HG02588 (cell line): ENCODE measurements around the gene TEX28.

Experiments used
- ATAC-seq: cut with Tn5 transposase; IDR thresholded peaks from one replicate; pipeline ENCODE4 v1.9.1; 2021; ENCODE audit warnings: mild to moderate bottlenecking, moderate library complexity; ENCODE audit not compliant: unreplicated experiment

TEX28 gene, protein sequence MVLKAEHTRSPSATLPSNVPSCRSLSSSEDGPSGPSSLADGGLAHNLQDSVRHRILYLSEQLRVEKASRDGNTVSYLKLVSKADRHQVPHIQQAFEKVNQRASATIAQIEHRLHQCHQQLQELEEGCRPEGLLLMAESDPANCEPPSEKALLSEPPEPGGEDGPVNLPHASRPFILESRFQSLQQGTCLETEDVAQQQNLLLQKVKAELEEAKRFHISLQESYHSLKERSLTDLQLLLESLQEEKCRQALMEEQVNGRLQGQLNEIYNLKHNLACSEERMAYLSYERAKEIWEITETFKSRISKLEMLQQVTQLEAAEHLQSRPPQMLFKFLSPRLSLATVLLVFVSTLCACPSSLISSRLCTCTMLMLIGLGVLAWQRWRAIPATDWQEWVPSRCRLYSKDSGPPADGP

DNA sequence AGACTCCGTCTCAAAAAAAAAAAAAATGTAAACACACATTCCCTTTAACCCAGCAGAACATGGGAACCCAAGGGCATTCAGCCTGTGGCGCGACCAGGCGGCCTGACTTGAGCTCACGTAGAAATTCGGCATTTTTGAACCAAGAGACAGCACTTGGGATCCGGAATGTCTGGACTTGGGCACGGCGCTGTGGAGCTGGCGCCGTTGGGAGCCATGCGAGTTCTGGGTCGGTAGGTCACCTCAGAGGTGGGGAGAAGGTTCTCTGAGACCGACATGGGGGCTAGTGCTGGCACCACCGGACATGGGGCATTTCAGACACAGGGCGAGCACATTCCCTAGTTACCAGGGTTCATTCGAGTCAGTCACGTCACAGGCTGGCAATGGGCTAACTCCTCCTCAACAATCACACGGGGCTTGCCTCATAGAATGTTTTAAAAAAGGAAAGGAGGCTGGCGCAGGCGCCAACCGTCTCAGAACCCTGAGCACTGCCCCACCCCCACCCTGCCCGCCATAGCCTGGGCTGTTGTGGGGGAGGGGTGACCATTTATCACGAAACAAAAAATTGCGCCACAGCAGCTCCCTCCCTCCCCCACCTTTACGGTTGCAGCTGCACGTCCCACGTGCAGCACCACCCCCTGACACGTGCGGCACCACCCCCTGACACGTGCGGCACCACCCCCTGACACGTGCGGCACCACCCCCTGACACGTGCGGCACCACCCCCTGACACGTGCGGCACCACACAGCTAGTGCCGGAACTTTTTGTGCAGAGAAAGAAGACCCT lies at the start of gene TEX28:
TEX28 (minus strand) TSS at position 334 of the 784 bp plus-strand sequence. CDS start 3,007 bp downstream, outside the sequence.
- no peak for ATAC-seq

DNA sequence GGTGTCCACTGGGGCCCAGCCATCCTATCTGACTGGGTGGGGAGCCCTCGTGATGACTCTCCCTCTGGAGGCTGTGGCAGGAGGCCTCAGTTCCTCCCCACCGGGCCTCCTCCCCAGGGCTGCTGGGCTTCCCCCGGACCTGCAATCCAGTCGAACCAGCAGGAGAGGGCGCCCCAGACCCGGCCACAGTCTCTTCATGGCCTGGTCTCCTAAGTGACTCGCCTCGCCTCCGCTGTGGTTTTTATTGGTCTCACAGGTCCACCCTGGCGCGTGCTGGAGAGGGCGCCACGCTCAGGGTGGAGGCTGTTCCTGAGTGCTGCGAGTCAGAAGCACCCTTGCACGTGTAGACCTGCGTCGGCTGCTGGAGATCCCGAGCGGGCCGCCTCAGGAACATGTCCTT lies 48.7 kb upstream of the TEX28 start:
- peak; percentile 19 for ATAC-seq

DNA sequence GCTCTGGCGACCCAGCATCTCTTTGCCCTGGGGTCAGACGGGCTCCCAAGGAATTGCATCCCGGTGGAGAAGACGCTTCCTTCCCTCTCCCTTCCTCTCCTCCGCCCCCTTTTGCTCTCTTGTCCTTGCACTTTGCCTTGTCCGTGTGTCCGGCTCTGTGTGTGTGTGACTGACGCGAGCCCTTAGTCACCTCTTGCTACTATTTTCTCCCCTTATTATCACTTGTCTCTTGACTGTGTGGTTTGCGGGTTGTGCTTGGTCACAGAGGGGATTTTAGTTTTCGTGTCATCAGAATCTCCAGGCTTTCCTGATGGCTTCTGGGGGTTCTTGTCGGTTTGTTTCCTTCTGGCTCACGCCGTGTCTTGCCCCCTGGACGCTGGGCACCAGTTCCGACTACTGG lies 48.1 kb upstream of the TEX28 start:
- ATAC-seq, result peak; percentile 10

DNA sequence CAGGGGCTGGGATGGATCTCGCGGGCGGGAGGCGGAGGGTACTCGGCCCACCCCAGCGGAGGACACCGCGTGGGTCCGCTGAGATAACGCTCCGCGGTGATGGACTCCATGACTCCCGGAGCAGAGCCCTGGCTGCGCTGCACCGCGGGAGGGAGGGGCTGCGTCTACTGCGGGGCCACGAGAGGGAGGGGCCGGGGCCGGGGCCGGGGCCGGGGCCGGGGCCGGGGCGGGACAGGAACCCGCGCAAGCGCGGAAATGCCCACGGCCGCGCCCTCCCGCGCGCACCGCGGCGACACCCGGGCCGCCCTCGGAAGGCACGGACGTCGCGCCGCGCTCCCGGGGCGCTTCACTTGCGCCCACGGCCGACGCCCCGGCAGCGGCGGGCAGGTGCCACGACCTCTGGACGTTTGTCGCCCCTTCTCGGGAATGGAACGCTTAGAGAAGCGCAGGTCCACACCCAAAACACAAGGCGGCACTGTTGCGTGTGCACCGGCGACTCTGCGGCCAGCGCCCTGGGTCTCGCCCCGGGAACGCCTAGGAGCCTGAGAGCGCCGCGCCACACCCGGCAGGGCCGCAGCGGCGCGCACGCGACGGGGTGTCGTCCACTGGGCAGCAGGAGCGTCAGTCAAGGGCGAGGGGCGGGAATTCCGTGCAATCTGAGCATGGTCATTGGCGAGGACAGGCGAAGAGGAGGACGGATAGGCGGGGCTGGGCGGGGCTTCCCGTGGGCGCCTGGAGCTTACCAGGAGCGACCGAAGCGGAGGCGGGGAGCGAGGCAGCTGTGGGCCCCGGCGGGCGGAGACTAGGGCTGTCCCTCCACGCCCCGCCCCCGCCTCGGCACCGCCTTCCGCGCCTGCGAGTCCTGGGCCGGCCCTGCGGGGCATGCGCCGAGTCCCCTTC lies 46.7 kb upstream of the TEX28 start:
- peak; percentile 66 for ATAC-seq

DNA sequence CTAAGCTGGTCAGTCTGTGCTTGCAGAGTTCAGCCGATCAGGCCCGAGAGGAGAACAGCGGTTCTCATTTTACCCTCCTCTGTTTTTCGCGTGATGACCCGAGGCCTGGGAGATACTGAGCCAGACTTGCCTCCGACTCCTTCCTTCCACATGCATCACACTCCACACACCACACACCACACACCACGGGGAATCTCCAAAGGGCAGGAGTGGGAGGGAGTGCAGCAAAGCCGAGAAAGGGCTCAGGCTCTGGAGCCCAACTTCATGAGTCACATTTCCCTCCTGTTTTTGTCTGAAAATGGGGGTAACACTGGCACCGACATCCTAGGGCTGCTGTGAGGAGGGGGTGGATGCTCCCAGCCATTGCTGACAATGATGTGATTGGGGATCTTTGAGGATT lies 39.6 kb upstream of the TEX28 start:
- ATAC-seq, result no peak

DNA sequence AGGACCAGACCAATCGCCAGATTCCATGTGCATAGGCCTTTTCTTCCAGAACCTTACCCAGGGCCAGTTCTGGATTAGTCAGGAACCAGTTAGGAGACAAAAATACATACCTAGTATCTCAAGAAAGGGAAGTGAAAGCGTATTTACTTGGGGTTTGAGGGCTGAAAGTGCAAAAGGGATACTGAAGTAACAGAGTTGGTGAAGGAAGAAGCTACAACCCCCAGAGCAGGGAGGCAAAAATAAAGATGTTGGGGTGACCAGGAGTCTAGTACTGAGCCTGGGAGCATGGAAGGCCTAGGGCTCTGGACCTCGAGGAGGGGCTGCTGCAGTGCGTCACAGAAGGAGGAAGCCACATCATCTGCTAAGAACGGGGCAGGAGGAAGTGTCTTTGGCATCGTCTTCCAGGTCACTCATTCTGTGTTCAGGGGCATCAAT lies 38.9 kb upstream of the TEX28 start:
- ATAC-seq, result peak; percentile 64

DNA sequence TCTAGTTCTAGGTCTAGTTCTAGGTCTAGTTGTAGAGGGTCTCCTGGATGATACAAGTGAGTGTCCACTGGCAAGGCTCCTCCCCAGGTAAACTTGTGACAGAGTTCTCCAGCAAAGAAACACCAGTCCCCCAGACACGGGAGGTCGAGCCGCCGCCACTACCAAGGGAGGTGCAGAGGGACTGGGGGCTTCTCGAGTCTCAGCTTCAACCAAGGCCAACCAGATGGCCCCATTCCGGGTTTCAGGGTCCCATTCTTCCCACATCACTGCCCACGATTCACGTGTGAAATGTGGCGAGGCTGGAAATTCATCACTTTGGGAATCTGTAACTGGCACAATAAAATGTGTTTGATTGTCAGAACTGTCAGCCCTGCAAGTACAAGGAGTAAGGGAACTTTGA lies 38.2 kb upstream of the TEX28 start:
- no peak for ATAC-seq

DNA sequence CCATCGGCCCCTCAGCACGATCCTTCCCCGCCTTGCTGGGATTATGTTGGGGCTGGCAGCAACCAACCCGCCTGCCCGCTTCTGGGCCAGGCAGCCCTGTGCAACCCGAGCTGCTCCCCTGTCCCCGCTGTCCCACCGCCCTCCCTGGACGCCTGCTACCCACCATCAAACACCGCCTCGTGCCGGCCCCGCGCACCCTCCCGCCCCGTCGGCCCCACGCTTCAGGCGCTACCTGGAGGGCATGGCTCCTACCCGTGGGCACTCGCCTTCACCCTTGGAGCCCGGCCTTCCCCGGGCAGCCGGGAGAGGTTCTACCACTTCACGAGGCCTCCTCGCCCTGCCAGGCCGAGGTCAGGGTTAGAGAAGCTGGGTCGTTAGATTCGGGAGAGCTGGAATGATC lies 37.6 kb upstream of the TEX28 start:
- no peak for ATAC-seq

DNA sequence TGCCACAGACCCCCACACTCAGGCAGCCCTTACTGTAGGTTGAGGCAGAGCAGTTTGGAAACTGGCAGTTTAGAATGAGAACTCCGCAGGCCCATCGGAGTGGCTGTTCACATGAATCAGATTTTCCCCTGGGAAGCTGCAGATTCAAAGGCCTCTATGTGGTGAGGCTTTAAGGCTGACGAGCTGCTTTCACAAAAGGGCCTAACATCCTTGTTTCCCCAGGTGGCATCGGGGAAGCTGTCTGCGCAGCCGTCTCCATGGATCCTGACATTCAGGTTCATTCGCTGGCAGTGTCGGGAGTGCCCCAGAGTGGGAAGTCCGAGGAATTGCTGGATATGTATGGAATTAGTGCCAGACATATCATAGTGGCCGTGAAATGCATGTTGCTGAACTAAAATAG lies 34.4 kb upstream of the TEX28 start:
- no peak for ATAC-seq

DNA sequence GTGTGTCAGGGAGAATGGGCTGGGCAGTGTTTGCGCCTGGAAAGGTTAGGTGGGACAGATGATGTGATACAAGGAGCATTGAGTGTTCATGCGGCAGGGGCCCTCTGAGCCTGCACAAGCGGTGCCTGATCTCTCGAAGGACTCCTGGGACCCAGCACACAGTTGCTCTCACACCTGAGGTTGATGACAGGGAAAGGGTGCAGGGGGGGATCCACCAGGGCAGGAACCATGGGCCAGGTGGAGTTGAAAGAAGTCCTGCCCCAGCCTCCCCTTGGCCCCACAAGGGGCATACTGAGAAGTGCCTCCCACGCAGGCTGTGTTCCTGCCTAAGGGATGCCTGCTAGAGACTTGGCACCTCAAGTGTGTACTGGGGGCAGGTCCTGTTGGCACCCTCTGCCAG lies 33.7 kb upstream of the TEX28 start:
- no peak for ATAC-seq

DNA sequence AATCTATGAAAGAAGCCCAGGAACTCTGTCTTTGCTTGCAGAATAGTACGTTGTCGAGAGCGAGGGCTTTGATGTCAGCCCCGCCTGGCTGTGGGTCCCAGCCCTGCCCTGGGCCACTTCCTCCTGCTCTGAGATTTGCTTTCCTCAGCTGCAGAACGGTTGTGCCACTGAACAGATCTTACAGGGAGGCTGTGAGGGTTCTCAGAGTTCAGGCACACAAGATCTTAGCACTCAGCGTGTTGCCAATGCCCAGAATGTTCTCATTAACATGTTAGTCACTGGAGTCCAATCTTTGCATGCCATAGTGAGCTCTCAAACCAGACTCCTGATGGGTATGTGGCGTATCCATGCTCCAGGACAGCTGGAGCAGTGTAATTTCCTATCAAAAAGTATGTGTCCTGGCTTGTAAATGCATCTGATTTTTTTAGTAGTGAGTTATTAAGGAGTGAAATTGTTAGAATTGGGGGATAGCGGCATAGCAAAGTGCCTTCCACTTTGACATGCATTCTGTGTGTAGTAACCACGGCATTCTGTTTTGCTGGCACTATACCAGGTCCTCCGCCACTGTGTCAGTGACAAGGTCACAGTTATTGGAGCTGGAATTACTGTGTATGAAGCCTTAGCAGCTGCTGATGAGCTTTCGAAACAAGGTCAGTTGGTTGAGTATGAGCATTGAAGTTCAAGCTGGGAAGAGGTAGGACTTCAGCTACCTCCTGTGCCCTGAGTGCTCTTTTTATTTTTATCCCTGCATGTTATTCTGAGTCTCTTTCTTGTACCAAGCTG lies 32.3 kb upstream of the TEX28 start:
- no peak for ATAC-seq

DNA sequence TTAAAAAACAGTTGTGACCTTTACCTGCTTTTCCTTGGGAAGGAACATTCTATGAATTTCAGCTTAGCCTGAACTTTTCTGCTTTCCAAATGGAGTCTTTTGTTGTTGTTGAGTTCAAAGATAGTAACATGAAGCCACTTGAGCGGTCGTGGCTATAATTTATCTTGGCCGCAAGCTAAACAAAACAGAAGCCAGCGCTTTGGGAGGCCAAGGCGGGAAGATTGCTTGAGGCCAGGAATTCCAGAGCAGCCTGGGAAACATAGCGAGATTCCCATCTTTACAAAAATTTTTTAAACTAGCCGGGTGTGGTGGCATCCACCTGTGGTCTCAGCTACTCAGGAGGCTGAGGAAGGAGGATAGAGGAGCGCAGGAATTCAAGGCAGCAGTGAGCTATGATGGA lies 30.6 kb upstream of the TEX28 start:
- ATAC-seq, result no peak

DNA sequence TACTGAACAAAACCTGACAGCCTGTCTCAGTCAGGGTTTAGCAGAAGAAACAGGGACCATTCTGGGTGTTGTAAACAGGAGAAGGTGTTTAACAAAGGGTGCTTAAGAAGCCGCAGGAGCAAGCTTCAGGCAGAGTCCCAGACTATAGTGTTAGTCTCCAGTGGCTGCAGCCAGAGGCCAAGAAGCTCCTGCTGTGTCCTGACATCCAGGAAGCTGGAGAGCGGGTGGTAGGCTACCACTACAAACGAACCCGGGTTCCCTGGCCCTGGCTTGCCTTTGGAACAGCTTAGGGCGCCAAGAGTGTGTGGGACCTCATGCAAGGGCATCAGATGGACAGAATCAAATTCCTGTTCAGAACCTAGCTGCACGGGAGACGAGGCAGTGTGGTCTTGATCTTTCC lies 28.6 kb upstream of the TEX28 start:
- no peak for ATAC-seq

DNA sequence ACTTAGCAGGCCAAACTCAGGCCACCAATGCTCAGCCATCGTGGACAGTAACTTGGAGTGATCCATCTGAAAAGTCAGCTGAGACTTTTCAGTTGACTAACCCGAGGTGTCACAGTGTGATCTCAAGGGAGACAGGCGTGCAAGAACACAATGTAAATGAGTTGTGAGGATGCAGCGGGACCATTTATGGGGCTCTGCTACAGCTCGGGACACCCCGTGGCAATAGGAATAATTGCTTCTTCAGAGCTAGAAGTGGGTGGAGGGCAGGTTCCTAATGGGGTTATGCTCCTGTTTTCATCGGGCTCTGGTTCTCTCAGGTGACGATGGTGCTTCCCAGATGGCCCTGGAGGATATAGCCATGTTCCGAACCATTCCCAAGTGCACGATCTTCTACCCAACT lies 28.0 kb upstream of the TEX28 start:
- no peak for ATAC-seq

DNA sequence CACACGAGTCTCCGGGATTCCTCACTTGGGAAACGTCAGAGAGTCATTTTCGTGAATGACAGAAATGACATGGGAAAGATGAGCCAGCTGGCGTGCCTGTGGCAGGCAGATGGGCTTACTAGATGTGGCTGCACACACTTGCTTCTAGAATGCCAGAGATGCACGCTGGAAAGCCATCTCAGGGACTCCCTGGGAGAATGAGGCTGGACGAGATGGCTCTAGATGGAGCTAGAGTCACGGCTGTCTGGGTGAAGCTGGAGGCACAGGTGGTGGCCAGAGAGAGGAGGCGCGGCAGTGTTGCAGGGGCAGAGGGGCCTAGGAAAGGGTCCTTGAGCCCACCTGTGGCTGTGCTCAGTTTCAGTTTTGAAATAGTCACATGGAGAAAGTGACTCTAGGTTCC lies 26.7 kb upstream of the TEX28 start:
- ATAC-seq, result no peak

DNA sequence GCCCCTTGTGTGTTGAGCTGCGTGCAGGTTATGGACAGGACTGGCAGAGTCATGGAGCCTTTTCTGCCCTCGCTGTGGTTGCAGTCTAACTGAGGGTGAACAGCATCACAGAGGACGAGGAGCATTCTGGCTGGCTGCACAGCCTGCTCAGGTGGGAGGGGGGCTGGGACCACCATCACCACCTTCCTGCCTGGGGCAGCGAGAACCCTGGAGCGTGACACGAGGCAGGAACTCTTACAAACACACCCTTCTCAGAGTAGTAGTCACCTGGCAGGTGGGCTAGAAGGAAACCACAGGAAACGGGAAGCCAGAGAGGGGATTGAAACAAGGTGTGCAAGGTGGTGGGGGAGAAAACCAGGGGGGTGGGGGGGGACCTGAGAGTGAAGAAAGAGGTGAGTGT lies 26.2 kb upstream of the TEX28 start:
- no peak for ATAC-seq

DNA sequence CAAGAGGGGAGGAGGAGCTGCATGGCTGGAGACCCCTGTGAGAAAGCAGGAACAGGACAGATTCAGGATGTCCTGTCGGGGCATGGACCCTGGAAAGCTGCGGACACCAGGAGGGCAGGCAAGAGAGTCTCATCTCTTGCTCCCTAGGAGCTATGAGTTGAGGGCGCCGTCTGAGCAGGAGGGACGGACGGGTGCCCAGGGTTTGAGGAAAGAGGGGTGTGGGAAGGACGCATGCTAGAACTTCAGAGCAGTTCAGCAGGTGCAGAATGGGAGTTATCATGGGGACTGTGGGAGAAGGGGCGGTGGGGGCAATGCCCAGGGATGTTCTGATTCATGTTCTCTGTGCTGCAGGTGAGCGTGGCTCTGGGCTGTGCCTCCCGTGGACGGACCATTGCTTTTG lies 25.5 kb upstream of the TEX28 start:
- no peak for ATAC-seq

DNA sequence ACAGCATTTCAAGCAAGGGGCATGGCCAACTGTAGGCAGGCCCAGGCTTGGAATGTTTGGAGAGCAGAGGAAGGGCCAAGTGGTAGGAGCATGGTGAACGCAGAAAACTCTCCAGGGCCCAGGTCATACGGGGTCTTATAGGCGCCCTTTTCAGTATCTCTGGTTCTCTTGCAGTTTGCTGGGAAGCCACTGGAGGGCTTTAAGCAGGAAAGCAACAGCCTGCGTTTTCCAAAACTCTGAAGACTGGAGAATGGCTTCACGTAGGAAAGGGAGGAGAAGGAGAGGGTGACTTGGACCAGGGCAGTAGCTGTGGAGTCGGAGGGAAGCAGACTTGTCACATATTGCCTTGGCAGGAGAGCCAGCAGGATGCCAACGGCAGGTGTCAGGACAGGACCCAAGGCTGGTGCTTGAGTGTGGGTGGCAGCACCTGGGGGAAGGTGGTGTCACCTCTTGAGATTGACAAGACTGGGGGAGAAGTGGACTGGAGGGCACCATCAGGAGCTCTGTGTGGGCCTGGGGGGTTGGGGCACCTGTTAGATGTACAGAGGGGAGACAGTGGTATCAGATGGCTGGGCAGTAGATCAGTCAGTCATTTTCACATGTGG lies 22.6 kb upstream of the TEX28 start:
- no peak for ATAC-seq

DNA sequence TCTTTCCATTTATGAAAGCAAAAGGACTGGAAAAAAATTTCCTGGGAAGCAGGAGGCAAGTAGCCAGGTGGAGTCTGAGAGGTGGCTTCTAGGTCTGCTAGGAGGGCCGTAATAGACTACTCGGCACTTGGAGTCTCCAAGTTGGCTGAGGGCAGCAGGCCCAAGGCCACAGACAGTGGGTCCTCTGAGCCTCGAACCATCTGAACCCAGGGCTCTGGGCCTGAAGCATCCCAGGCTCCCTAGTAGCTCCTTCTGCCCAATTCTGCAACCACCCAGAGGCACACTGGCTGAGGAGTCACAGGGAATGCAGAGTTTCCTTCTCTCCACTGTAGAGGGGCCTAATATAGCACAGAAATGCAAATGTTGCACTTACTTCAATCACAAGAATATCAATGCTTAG lies 20.5 kb upstream of the TEX28 start:
- no peak for ATAC-seq

DNA sequence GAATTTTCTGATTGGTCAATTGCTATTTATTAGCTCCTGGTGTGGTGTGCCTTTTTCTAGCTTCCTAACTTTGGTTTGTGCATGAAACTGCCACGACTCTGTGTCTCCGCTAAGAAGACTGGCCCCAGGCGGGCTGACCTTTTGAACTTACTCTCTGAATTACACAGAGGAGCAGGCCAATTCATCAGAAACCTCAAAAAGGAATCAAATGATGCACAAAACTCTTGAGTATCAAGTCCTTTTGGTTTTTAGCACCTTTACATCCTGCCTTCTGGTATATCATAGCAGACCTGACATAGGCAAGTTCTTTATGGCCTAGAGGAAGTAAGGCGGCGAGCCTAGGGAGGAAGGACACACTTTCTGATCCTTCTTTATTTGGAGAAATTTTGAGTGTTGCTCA lies 18.2 kb upstream of the TEX28 start:
- ATAC-seq, result no peak
